Stomach (tissue), 9 donors: Measurements from ENCODE around the gene OSMR. TPM values are rescaled to one million over a fixed set of nuclear protein-coding genes. Genes with fewer than 3 reads are reported as not detected.

Experiments
- DNase-seq, 2 donors: peaks; one replicate each; pipeline versions ENCODE4 v3.0.0 to v3.0.0-alpha.2; 2013 to 2019
- H3K27ac ChIP-seq, 5 donors: fragments of 200-600 bp in 4 of 5; sonication (generic) in 4 of 5; one replicate each; pipeline ENCODE4 v1.5.1; 2013 to 2019; ENCODE audit warnings: mild to moderate bottlenecking in 1 of 5, moderate library complexity in 1 of 5
- H3K27me3 ChIP-seq, 3 donors: fragments of 200-600 bp; sonication (generic); one replicate each; pipeline ENCODE4 v1.5.1; 2017 to 2019; ENCODE audit warnings: mixed run types in 1 of 3
- H3K36me3 ChIP-seq, 4 donors: fragments of 200-600 bp; sonication (generic); 1 replicate in 3 of 4; 2 replicates in 1 of 4; pipeline ENCODE4 v1.5.1; 2016 to 2019
- H3K4me1 ChIP-seq, 4 donors: fragments of 200-600 bp; sonication (generic); one replicate each; pipeline ENCODE4 v1.5.1; 2016 to 2019
- H3K4me3 ChIP-seq, 4 donors: fragments of 200-600 bp; sonication (generic) in 3 of 4; one replicate each; pipeline ENCODE4 v1.5.1; 2016 to 2019; ENCODE audit warnings: mild to moderate bottlenecking in 1 of 4
- H3K9me3 ChIP-seq, 4 donors: fragments of 200-600 bp; sonication (generic); one replicate each; pipeline ENCODE4 v1.5.1; 2016 to 2019
- EP300 ChIP-seq: sonication (generic); formaldehyde crosslinking; IDR thresholded peaks from one replicate; pipeline ENCODE4 v1.6.1; 2017; ENCODE audit warnings: antibody characterized with exemption
- POLR2A ChIP-seq, 4 donors: fragments of 450-650 bp; IDR thresholded peaks; one replicate each; pipeline ENCODE4 v1.6.1; 2016; ENCODE audit warnings: antibody characterized with exemption in 4 of 4, control low read depth in 2 of 4, mild to moderate bottlenecking in 1 of 4, moderate library complexity in 1 of 4
- POLR2AphosphoS5 ChIP-seq, 3 donors: sonication (generic); formaldehyde crosslinking; IDR thresholded peaks; one replicate each; pipeline ENCODE4 v1.6.1; 2016; ENCODE audit warnings: antibody characterized with exemption in 3 of 3
- WGBS, 5 donors: extraction: QIAGEN DNeasy Blood & Tissue Kit in 3 of 5; methylation state at CpG; one replicate each; pipeline versions ENCODE4 v1.1.5 to v1.1.7; 2013 to 2018; 5-methylcytosine and 5-hydroxymethylcytosine counted together
- intact Hi-C: fragments of 100-400 bp; cut with DNase I; formaldehyde crosslinking; loops from one replicate; pipeline ENCODE4 v1.15.1; 2023; ENCODE audit warnings: low total_unique reads
- polyA plus RNA-seq, 3 donors: library from polyadenylated mRNA; stranded (reverse); fragments of 200-250 nt; gene quantifications; one replicate each; pipeline ENCODE4 v1.2.3, GENCODE V29; 2013
- total RNA-seq, 5 donors: library from RNA; depleted of rRNA; stranded (reverse); fragments of >200 nt; gene quantifications; one replicate each; pipeline versions ENCODE4 v1.1.0 to v1.2.3, GENCODE V29; 2014 to 2016
- TF ChIP-seq, protein P1 (sequence below), 7 experiments: fragments of 450-650 bp in 4 of 7; fragments of 200-600 bp in 3 of 7; sonication (generic) in 3 of 7; IDR thresholded peaks; one replicate each; pipeline ENCODE4 v1.5.1; 2016 to 2019; ENCODE audit warnings: antibody characterized with exemption in 7 of 7, control low read depth in 2 of 7, mild to moderate bottlenecking in 1 of 7
- donor health status: healthy with polysubstance abuse.
- donor health status: Bipolar disorder and iron deficiency.
- donor health status: healthy.

Gene OSMR
- total and polyA plus RNA-seq, 8 donors = 2.7 to 50.3 (median 11.9) TPM

- no peaks in the 10 kb centered on the region for H3K27me3 ChIP-seq
- peaks cover 0 to 44% (median 23%) of the 10 kb centered on the region in 4 donors for H3K4me1 ChIP-seq
- intact Hi-C loops = no loop called here
- no peak for DNase-seq
- H3K9me3 ChIP-seq = peaks cover 0 to 20% (median 4%) of the 10 kb centered on the region in 4 donors
- peaks cover 0 to 10% (median 6%) of the 10 kb centered on the region in 4 donors for H3K36me3 ChIP-seq
- no peak overlapping the region for H3K4me3 ChIP-seq
- WGBS, 5 donors = 68 to 85% (median 84%) methylated on average over 5 of the region's 5 CpGs
- TF ChIP-seq POLR2AphosphoS5 (IDR thresholded peaks at IDR 0.05) = no peak
- TF ChIP-seq, protein P1, sequence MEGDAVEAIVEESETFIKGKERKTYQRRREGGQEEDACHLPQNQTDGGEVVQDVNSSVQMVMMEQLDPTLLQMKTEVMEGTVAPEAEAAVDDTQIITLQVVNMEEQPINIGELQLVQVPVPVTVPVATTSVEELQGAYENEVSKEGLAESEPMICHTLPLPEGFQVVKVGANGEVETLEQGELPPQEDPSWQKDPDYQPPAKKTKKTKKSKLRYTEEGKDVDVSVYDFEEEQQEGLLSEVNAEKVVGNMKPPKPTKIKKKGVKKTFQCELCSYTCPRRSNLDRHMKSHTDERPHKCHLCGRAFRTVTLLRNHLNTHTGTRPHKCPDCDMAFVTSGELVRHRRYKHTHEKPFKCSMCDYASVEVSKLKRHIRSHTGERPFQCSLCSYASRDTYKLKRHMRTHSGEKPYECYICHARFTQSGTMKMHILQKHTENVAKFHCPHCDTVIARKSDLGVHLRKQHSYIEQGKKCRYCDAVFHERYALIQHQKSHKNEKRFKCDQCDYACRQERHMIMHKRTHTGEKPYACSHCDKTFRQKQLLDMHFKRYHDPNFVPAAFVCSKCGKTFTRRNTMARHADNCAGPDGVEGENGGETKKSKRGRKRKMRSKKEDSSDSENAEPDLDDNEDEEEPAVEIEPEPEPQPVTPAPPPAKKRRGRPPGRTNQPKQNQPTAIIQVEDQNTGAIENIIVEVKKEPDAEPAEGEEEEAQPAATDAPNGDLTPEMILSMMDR (IDR thresholded peaks at IDR 0.05) = no peak
- no peak for TF ChIP-seq EP300
- TF ChIP-seq POLR2A (IDR thresholded peaks at IDR 0.05) = no peak
- H3K27ac ChIP-seq = no peak overlapping the region
Observed at GRCh38 chr5:38867416-38867815, 21.6 kb downstream of the OSMR start.

- Histone ChIP-seq H3K4me1 (peaks cover 0 to 54% (median 23%) of the 10 kb centered on the region in 4 donors), H3K4me3 (no peak overlapping the region), H3K36me3 (peaks cover 0 to 22% (median 7%) of the 10 kb centered on the region in 4 donors), H3K27me3 (no peaks in the 10 kb centered on the region), H3K9me3 (no peaks in the 10 kb centered on the region), H3K27ac (peak overlapping the region in 3 of 5 donors; percentile 43 to 74 (median 74))
- TF ChIP-seq POLR2A (IDR thresholded peaks at IDR 0.05) = no peak
- TF ChIP-seq POLR2AphosphoS5 (IDR thresholded peaks at IDR 0.05) = no peak
- TF ChIP-seq EP300 = no peak
- TF ChIP-seq, protein P1 (IDR thresholded peaks at IDR 0.05) = no peak
- WGBS, 5 donors = 83 to 90% (median 87%) methylated on average over 1 of the region's 1 CpG
- DNase-seq = no peak
- intact Hi-C loops = no loop called here
Observed at GRCh38 chr5:38870595-38870994, 24.8 kb downstream of the OSMR start.

- no peak overlapping the region for H3K4me3 ChIP-seq
- no peaks in the 10 kb centered on the region for H3K9me3 ChIP-seq
- WGBS, 5 donors = 23 to 32% (median 26%) methylated on average over 2 of the region's 2 CpGs
- TF ChIP-seq, protein P1 (IDR thresholded peaks at IDR 0.05) = no peak
- TF ChIP-seq POLR2A (IDR thresholded peaks at IDR 0.05) (no peak), POLR2AphosphoS5 (IDR thresholded peaks at IDR 0.05) (no peak), EP300 (no peak)
- no peak for DNase-seq
- H3K36me3 ChIP-seq = peaks cover 0 to 23% (median 7%) of the 10 kb centered on the region in 4 donors
- no peaks in the 10 kb centered on the region for H3K27me3 ChIP-seq
- intact Hi-C loops = no loop called here
- H3K27ac ChIP-seq = peak overlapping the region in 3 of 5 donors; percentile 43 to 74 (median 74)
- H3K4me1 ChIP-seq = peaks cover 0 to 49% (median 23%) of the 10 kb centered on the region in 4 donors
Observed at GRCh38 chr5:38871058-38871605, 25.3 kb downstream of the OSMR start.

GRCh38 chr5:38871790-38872551 lies 26.2 kb downstream of the OSMR start:
- H3K36me3 ChIP-seq = peaks cover 0 to 31% (median 15%) of the 10 kb centered on the region in 4 donors
- H3K4me3 ChIP-seq = no peak overlapping the region
- intact Hi-C loops = no loop called here
- H3K4me1 ChIP-seq = peaks cover 0 to 41% (median 19%) of the 10 kb centered on the region in 4 donors
- peak overlapping the region; percentile 17 to 74 (median 65) for H3K27ac ChIP-seq
- DNase-seq = peak in 1 of 2 donors; percentile 23
- TF ChIP-seq POLR2AphosphoS5 (IDR thresholded peaks at IDR 0.05) (peak; percentile 12 to 90 (median 78)), EP300 (no peak), POLR2A (IDR thresholded peaks at IDR 0.05) (no peak)
- TF ChIP-seq, protein P1 (IDR thresholded peaks at IDR 0.05) = no peak
- no peaks in the 10 kb centered on the region for H3K9me3 ChIP-seq
- WGBS, 5 donors = 27 to 35% (median 32%) methylated on average over 5 of the region's 5 CpGs
- H3K27me3 ChIP-seq = no peaks in the 10 kb centered on the region
